GM19468 (cell line): Measurements from ENCODE around the gene CEACAM4.
"Not testable (repeated sequence)": the region's sequence is repeated elsewhere in the genome, so short reads cannot be mapped to it uniquely, and the experiment has no call there.

ENCODE experiments used
- ATAC-seq: cut with Tn5 transposase; IDR thresholded peaks from one replicate; pipeline ENCODE4 v1.9.1; 2021; ENCODE audit warnings: mild to moderate bottlenecking, moderate library complexity, moderate number of reproducible peaks; ENCODE audit not compliant: unreplicated experiment; ENCODE audit errors: extremely low read depth

CEACAM4 gene

DNA sequence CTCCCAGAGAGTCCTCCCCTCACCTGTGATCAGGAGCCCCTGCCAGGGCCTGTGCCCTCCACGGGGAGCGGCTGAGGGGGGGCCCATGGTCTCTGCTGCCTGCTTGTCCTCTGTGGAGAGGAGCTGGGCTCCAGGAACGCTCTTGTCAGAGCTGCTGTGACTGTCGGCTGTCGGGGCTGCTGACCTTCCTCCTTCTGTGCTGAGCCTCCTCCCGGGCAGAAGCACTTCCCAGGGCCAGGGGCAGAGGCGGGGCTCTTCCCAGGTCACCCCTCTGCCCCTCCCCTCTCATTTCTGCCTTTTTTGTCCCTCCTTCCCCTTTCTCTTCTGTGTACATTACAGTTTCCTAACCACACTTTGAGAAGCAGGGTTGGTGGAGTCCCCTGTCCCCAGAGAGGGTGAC is at the start of gene CEACAM4:
TSS of gene CEACAM4 (minus strand) at position 198 of the 400 bp plus-strand sequence. CDS start at position 87, 111 bp downstream.
- no peak for ATAC-seq

DNA sequence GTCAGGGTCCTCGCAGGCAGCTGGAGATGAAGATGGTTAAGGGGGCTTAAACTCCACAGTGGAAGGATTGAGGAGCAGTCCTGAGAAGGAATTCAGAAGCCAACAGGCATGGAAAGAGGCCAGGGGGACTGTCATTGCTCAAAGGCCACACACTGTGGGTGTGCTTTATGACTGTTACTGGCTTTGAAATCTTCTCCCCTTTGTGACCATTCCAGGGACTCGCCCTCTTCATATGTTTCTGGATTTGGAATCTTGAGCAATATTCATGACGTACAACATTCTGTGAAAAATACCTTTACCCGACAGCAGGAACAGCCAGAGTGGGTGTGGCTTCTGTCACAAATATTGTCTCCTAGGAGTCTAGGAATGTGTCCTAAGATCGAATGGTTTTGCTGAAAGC is 44.6 kb upstream of the CEACAM4 start:
- no peak for ATAC-seq

DNA sequence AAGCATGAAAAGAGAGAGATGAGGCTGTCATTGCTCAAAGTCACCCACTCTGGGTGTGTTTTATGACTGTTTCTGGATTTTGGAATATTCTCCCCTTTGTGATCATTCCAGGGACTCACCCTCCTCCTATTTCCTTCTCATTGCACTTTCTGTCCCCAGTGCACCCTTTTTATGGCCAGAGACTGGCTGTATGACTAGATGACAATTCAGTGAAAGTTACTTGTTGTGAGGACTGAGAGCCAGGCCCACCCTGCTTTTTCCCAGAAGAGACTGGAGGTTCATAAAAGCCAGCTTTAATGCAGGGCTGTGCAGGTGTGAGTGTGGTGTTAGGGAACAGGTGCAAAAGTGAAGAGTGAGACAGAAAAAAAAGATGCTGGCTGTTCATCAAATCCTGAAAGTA is 43.9 kb upstream of the CEACAM4 start:
- ATAC-seq = no peak

DNA sequence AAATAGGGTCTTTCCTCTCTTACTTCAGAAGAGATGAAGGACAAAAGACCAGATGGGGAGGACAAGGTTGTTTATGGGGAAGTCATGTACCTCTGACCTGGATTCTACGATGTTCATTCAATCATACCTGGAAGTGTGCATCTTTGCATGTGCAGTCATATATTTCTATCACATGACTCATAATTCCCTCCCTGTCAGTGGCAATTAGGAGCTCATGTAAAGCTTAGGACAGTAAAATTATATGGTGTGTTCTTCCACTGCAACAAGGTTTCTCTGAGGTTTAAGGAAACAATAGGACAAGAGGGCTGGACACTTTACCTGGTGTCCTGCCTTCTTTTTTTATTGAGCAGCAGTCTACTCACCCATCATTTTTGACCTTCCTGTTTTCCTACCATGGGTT is 41.4 kb upstream of the CEACAM4 start:
- no peak for ATAC-seq

DNA sequence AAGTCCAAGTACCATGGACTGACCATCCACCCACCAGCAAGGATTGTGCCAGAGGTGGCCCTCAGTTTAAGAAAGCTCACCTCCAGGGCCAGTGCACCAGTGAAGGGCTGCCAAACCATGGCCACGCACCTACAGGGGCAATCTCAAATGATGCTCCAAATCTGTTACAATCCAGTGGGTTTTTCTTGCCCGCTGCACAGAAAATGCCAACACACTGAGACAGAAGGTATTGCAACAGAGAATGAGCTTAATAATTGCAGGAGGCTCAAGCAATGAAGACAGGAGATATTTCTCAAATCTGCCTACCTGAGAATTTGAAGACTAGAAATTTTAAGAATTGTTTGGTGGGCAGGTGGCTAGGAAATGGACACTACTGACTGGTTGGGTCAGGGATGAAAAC is 39.2 kb upstream of the CEACAM4 start:
- ATAC-seq = no peak

DNA sequence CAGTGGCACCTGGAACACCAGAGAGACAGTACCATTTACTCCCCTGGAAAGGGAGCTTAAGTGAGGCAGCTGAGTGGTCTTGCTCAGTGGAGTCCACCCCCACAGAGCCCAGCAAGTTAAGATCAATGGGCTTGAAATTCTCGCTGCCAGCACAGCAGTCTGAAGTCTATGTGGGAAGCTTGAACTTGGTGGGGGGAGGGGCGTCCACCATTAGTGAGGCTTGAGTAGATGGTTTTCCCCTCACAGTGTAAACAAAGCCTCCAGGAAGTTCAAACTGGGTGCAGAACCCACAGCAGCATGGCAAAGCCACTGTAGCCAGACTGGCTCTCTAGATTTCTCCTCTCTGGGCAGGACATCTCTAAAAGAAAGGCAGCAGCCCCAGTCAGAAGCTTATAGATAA is 30.3 kb upstream of the CEACAM4 start:
- ATAC-seq = no peak

DNA sequence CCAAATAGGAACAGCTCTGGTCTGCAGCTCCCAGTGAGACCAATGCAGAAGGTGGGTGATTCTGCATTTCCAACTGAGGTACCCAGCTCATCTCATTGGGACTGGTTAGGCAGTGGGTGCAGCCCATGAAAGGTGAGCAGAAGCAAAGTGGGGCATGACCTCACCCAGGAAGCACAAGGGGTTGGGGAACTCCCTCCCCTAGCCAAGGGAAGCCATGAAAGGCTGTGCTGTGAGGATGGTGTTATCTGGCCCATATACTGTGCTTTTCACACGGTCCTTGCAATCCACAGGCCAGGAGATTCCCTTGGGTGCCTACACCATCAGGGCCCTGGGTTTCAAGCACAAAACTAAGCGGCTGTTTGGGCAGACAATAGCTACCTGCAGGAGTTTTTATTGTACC is 29.9 kb upstream of the CEACAM4 start:
- ATAC-seq = not testable (repeated sequence)

DNA sequence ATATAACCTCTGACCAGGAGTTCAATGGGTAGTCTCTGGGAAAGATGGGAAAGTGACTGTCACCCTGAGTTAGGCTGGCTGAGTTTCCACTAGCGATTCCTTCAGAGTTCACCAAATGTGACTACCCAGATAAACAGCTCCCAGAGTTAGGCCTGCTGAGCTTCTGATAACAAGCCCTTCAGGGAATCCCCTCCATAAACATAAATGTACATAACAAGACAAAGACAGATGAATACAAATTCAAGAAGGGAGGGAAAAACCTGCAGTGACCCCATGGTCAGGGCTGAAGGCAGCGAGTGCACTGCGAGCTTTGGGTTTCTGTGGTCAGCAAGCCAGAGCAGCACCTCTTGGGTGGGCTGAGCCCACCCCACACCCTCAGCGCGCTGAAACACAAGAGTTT is 25.4 kb upstream of the CEACAM4 start:
- no peak for ATAC-seq

DNA sequence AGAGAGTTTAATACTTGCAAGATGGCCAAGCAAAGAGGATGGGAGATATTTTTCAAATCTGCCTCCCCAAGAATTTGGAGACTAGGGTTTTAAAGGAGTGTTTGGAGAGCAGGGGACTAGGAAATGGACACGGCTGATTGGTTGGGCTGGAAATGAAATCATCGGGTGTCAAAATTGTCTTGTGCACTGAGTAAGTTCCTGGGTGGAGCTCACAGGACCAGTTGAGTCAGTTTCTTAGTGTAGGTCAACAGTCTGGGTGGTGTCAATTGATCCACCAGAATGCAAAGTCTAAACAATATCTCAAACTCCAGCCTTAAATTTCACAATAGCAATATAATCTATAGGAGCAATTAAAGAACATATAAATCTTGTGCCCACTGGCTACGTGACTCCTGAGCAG is 23.0 kb upstream of the CEACAM4 start:
- no peak for ATAC-seq

DNA sequence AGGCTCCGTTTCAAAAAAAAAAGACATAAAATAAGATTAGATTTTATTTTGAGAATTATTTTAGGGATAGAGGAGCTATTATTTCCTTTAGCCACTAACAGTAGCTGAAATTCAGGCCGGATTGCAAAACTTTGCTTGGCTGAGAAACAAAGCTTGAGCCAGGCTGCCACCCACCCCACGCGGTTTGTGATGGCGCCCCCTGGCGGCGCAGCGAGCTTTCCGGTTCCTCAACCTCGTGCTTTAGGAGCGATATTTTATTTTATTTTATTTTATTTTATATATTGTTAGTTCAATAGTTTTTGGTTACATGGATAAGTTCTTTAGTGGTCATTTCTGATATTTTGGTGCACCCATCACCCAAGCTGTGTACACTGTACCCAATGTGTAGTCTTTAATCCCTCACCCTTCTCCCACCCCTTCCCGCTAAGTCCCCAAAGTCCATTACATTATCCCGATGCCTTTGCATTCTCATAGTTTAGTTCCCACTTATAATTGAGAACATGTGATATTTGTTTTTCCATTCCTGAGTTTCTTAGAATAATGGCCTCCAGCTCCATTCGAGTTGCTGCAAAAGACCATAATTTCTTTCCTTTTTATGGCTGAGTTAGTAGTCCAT is 19.8 kb upstream of the CEACAM4 start:
- no peak for ATAC-seq

DNA sequence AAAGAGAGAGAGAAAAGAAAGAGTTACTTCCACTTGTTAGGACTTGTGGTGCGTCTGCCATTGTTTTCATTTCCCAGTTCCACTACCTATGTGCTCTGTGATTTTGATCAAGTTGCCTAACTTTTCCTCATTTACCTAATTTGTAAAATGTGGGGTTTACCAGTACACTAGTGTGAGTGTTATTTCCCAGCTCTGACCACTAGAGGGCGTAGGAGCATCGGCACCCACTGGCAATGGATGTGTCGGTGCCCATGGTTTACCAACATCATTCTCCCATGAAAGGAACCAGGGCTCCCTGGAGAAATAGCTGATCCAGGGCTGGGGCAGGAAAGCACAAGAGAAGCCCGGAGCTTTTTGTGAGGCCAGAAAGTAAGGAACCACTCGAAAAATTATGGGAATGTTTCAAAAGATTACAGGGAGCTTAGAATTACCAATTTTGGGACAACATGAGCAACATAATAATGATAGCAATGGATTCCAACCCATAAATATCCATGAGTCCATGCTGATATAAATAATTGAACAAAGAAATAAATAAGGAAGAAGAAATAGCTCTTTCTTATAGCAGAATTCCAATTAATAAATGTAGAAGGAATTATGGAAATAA is 15.1 kb upstream of the CEACAM4 start:
- no peak for ATAC-seq

DNA sequence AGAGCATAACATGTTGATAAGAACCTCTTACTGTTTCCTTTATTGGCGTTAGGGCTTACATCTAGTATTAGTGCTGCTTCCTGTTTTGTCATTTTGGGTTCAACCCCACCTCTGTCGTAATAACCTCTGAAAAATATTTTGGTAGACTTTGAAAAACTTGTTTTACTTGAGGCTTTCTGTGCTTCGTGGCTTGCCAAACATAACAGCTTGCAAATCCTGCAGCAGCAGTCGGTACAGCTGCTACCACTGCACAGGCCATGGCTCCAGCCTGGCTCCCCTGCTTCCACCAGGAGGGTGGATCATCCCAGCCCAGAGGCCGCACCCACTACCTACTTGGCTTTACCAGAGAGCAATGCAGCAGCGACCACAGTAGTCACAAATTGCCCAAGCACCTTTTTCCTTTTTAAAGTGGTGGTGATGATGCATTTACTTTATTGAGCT is 11.8 kb upstream of the CEACAM4 start:
- no peak for ATAC-seq

DNA sequence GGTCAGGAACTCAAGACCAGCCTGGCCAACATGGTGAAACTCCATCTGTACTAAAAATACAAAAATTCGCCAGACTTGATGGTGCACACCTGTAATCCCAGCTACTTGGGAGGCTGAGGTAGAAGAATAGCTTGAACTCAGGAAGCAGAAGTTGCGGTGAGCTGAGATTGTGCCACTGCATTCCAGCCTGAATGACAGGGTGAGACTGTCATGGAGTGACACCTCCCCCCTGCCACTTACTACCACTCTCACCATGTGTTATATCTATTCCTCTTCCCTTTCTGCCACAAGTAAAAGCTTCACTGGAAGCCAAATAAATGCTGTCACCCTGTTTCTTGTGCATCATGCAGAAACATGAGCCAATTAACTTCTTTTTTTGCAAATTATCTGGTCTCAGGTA is 10.6 kb upstream of the CEACAM4 start:
- ATAC-seq = no peak

DNA sequence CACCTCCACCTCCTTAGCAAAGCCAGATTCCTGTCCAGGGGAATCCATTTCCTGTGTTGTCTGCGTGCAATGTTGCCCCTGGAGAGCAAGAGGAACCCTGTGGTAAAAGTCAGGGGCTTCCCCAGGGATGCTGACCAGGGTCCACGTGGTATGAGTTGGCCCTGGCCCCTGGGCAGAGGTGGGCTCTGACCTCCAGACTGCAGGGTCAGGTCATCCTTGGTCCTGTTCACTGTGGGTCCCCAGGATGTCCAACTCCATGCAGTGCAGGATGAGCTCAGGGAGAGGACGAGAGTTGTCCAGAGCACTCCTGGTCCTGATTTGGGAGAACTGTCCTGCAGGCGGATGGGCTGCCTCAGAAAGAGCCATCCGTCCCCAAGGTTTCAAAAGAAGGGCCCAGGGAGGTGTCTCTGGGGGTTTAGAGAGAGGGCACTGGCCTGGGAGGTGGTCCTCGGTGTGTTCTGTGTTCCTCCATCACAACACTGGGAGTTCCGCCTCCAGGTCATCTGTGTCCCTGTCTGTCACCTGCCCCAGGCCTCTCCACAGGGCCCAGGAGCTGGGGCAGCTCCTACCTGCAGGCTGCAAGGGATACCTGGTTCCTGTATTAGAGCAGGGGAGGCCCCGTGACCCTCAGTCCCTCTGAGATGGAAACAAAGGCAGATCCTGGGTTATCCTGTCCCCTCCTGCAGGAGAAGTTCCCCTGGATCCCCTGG is 1.2 kb upstream of the CEACAM4 start:
- ATAC-seq = no peak

DNA sequence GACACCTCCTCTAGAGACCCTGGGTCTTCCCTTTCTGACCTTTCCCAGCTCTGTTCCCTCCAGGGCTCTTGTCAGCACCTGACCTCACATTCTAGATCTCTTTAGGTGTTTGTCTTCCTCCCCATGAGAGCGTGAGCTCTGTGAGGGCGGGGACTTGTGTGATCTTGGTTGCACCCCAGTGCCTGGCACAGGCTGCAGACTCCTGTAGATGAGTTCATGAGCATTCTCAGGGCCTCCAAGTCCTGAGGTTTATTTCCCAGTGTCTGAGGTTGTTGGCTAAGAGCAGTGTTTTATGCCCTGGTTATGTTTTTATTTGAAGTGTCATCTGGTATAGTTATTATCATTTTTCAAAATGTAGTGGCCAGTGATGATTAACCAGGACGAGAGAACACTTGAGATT is 596 bp downstream of the CEACAM4 start:
- ATAC-seq = no peak

DNA sequence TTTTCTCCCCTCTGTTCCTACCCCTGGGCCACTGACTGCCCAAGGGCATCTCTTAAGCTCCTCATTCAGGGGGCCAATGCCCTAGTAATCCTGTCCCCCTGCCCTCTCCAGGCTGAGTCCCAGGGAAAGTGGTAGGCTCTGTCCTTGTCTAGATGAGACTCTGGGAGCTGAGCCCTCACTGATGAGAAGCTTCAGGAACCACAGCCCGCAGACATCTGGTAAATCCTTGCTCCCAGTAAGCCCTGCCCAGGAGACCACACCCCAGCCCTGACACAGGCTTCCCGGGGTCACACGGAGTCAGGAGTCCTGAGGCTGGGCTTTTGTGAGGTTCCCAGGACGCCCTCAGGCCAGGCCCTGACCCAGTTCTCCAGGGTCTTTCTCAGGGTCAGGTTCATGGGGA is 1.9 kb downstream of the CEACAM4 start:
- no peak for ATAC-seq

DNA sequence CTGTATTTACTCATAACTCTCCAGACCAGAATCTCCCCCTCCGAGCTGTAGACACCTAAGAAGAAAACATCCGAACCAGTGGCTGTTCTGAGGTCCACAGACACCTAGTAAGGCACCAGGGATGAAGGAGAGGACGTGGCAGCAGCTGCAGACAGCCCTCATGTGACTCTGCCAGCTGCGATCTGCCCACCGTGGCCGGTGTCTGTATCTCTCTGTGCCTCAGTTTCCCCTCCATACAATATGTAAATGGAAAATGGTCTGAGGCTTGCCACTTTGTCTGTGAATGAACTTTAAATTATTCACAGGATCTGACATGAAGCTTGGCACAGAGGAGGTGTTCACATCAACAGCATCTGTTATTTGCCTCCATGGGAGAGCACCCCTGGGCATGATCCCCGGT is 2.4 kb downstream of the CEACAM4 start:
- ATAC-seq = no peak

DNA sequence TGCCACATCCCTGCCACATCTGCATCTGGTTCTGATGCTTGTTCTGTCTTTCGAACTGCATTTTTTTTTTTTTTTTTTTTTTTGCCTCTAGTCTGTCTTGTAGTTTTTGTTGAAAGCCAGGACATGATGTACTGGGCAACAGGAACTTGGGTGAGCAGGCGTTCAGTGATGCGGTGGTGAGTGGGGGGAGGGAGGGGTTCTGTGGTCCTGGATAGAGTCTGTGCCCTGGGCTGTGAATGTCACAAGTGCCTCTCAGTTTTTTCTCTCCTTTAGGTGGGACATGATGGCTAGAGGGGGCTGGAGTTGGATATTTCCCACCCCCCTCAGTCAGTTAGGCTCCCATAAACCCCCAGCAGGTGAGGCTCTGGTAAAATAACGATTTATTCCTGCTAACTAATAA is 3.5 kb downstream of the CEACAM4 start:
- no peak for ATAC-seq

DNA sequence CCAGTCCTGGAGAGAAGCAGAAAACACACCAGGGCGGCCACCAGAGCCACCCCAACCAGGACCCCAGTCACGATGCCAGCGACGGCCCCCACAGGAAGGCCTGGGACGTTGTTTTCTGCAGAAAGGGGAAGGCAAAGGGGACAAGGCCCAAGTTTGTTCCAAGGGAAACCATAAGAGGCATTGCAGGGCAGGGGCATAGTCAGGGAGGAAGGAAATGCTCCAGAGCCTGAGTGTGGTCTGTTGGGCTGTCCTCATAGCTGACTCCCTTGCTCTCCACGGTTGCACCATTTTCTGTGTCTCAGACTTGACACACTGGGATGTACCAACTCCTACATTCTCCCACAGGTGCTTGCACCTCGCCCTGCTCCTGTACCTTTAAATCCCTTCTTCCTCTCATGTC is 5.2 kb downstream of the CEACAM4 start:
- ATAC-seq = no peak

DNA sequence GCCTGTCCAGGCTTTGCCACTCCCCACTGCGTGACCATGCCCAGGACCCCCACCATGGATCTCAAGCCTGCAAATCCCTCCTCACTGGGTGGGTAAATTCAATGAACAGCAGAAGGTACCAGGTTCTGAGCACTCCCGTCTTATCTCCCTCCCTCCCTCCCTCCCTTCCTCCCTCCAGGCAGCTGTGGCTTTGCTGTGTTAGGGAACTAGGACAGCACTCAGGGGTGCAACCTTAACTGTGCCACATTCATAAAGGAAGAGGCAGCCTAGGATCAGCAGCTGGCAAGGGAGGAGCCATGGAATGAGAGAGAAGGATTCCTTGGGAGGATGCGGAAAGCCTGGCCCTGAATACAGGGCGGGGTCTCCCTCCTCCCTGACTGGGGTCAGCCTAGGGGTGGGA is 5.6 kb downstream of the CEACAM4 start:
- no peak for ATAC-seq

DNA sequence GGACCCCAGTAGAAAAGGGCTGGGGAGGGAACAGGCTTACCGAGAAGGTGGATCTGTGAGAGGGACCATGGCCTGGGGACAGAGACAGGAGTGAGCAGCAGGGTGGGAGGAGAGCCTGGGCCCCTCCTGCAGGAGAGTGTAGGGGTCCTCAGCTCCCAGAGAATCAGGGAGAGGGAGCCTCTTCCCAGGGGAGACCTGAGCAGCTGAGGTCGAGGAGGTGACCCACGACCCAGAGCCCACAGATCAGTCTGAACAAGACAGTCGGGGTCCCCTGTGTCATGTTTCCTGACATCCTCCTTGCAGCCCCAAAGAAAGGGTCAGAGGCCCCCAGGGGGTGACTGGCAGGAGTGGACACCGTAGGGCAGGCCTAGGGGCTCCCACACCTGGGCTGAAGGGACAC is 6.7 kb downstream of the CEACAM4 start:
- no peak for ATAC-seq
